IPS-NIHi11 (cell line): Measurements from ENCODE around the gene RBM15B.
"Not testable (repeated sequence)": the region's sequence is repeated elsewhere in the genome, so short reads cannot be mapped to it uniquely, and the experiment has no call there.

Source experiments
- DNase-seq: peaks from one replicate; pipeline ENCODE4 v3.0.0; 2012; ENCODE audit warnings: mixed read lengths, low spot score

Gene RBM15B

DNA sequence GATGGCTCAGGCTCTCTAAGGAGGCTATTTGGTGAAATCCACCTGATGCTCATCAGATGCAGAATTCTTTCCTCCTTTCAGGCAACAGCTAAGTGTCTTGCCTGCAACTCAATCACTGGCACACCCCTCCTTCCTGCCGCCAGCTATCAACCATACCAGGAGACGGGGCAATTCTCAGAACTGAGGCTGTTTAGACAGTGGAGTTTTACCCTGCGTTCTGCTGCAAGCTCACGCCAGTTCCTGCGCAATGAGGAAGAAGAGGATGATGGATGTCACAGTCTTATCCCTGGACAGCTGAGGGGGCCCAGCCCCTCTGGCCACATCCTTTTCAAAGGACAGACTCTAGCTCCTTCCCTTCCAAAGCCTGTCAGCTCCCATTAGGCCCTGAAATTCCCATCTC, 13.0 kb upstream of the RBM15B start:
- DNase-seq: no peak

DNA sequence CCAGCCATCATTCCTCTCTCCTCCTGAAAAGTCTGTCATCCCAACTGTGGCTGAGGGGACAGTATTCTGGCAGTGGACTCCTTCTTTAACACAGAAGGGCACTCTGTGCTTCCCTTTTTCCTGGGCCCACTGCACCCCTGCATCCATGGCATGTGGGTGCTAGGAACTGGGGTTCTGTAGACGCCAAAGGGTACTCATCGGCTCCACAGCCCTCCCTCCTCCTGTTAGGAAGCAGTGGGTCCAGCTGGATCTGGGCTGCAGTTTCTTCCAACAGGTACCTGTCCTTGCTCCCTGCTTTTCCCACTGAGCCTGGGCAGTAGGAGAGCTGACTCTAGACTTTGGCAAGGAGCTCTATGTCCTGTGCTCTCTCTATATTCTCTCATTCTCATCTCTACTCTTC, 12.4 kb upstream of the RBM15B start:
- no peak for DNase-seq

- DNase-seq: no peak
Measured at GRCh38 chr3:51379301-51379700, 11.8 kb upstream of the RBM15B start.

- DNase-seq: no peak
Measured at GRCh38 chr3:51379746-51380455, 11.2 kb upstream of the RBM15B start.

DNA sequence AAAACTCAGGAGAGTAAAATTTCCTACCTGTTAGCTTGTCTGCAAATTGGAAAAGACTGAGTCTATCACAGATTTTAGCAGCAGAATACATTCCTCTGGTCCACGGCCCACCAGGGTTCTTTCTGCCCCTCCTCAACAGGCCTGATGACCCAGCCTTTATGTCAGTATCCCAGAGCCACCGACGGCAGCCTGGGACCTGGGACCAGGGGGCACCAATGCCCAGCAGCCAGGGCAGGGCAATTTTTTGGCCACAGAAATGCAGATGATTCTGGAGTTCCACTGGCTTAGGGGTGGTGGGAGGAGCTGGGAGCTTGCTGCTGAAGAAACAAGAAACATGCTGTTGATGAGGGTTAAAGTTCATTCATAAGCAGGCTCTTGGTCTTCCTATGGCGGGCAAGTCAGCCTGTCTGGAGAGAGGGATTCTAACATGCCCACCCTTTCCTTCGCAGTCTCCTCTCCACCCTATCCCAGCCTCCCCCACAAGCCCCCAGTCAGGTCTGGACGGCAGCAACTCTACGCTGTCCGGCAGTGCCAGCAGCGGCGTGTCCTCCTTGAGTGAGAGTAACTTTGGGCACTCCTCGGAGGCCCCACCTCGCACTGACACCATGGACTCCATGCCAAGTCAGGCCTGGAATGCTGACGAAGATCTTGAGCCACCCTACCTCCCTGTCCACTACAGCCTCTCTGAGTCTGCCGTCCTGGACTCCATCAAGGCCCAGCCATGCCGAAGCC, 10.3 kb upstream of the RBM15B start:
- DNase-seq: no peak

DNA sequence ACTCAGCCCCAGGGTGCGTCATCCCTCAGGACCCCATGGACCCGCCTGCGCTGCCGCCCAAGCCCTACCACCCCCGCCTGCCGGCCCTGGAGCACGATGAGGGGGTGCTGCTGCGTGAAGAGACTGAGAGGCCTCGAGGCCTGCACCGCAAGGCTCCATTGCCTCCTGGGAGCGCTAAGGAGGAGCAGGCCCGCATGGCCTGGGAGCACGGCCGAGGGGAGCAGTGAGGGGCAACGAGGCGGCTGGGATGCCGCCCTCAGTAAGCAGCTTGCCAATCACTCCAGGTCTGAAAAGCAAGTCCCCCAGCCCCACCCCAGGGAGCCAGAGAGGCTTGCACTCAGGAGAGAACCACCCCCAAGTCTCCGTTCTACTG, 9.8 kb upstream of the RBM15B start:
- DNase-seq: no peak

GRCh38 chr3:51382076-51382745, 8.9 kb upstream of the RBM15B start:
- DNase-seq: no peak

DNA sequence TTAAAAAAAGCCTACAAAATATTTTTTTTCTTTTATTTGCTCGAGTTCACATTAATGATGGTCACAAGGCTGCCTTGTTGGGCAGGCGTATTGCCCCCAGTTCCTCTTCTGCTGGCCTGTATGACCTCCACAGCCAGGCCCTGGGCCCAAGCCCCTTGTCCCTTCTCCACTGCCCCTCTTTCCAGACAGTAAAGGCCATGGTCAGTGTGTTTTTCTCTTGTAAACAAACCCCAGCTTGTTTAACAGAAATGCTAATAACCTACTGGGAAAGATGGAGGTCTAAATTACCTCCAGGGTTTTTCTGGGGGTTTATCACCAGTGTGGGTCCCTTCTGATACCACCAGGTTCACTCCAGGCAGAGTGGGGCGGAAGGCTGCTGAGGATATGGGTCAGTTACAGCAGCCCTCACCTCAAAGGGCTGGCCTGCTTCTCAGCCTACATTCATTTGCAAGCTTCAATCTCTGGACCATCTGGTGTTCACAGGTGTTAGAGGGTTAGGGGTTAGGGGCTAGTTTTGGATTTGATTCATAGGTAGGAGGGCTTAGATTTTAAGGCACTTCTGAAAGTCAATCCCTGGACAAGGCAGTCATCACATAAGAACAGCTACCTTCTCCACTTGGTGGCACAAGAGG, 8.0 kb upstream of the RBM15B start:
- no peak for DNase-seq

- no peak for DNase-seq
Measured at GRCh38 chr3:51384055-51384725, 6.9 kb upstream of the RBM15B start.

GRCh38 chr3:51384726-51385473, 6.2 kb upstream of the RBM15B start, which contains the start of gene MANF:
Gene MANF, plus strand, starts transcription at chr3:51385291. Its CDS starts 52 bp downstream, at chr3:51385343.
- DNase-seq: peak; percentile 100

GRCh38 chr3:51385621-51386091, 5.4 kb upstream of the RBM15B start:
- DNase-seq: no peak

- no peak for DNase-seq
Measured at GRCh38 chr3:51386159-51386851, 4.8 kb upstream of the RBM15B start.

- DNase-seq: no peak
Measured at GRCh38 chr3:51386852-51387229, 4.2 kb upstream of the RBM15B start.

GRCh38 chr3:51387281-51387680, 3.8 kb upstream of the RBM15B start:
- DNase-seq: not testable (repeated sequence)

- DNase-seq: no peak
Measured at GRCh38 chr3:51388286-51389029, 2.6 kb upstream of the RBM15B start.

DNA sequence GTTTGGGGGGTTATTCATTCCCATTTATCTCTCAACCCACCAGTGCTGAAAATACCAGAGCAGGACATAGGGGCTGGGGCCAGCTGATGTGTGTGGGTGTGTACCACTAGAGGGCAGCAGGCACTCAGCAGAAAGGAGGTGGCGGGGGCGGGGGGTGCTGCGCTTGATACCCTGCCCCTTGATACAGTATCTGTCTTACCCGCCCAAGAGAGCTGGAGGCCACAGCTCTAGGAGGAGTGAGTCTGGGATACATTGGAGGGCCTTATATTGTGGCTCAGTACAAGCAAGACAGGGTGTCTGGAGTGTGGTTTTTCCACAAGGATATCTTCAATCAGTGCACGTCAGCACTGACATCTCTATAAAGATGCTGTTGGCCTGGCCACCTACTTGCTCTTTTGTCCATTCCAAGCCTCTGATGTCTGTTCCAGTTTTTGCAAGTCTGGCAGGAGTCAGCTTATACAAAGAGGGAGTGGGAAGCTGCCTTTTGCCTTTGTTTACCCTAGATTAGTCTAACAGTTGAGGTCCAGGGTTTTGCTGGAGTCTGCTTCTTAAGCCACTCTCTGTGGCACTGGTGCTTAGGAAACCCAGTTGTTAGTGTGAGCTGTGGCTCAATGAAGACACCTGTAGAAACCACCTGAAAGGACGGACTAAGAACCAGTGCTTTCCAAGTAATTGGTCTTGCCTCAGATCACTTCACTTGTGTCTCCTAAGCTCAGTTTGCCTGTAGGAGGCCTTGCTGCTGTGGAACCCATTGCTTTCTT, 1.5 kb upstream of the RBM15B start:
- DNase-seq: peak; percentile 58

DNA sequence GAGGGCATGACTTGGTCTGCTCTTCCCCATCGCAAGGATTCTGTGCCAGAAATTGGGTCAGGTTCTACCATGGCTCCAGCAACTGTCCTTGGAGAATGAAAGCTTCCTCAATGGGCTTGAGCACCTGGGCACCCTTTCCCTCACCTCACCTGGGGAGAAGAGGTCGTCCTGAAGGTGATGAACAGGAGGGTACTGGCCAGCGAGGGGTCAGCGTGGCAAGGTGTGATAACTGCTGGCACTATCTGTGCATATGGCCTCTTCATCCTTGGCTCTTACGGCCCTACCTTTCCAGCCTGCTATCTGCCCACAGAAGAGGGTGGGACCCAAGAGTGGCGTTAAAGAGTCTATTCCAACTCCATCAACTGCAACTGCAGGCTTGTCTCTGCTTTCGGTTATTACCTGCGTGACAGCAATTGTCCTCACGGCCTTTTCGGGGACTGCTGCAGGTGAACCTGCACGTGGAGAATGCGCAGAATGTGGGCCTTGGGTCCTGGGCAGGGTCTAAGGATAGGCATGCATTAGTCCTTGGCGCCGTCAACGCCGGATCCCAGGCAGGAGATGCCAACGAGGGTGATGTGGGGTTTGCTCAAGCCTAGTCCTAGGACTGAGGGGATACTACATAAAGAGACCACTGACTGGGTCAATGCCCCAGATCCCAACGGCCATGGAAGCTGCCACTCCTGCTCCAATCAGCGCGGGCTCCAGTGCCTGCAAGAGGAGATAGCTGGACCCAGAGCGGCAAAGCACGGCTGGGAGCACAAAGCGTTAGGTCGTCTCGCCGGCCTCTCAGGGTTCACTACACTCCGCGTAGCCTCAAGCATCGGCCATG, 625 bp upstream of the RBM15B start:
- DNase-seq: no peak
